ENCODE measurements around the gene RAD51D.
A peak's percentile ranks its signal among the peaks of the same experiment; 100 is the strongest.

Gene RAD51D

DNA sequence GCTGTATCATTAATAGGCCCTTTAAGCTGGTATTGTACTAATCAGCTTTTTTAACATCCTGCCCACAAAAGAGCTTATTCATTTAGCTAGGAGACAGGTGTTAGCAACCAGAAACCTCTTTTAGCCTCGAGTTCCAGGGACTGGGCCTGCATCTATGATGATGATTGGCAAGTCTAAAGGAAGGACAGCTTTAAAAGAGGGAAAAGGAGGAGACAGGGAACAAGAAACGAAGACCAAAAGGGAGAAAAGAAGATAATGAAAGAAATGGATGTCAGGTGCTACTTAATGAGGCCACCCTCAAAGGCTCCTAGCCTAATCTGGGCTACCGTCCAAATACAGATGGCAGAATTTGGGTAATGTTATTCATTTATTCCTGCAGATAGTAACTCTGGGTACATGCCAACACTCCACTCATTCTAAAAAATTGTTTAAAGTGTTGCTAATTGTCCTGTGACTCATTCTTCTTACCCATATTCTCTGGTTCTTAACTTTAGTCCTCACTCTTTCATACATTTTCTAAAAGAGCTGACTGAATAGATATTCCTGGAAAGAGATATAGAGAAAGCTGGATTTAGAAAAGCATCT is 37.5 kb downstream of the RAD51D start (continued):
- no peak for TF ChIP-seq ZNF530 (tag by site-specific recombination; IDR thresholded peaks at IDR 0.05; ENCODE audit: low read depth)
- TF ChIP-seq SP7 (tag by site-specific recombination; IDR thresholded peaks at IDR 0.05): 0 out of 2 replicates have a peak, but pooled peaks have one; percentile 45
- no peak for TF ChIP-seq ZNF211 (tag by site-specific recombination; IDR thresholded peaks at IDR 0.05; ENCODE audit: low read depth)
- no peak for TF ChIP-seq ZNF2 (tag by site-specific recombination; IDR thresholded peaks at IDR 0.05)
- TF ChIP-seq ZNF221 (tag by site-specific recombination; IDR thresholded peaks at IDR 0.05; ENCODE audit: borderline replicate concordance): no peak
- no peak for TF ChIP-seq ZNF561 (tag by site-specific recombination; IDR thresholded peaks at IDR 0.05; ENCODE audit: borderline replicate concordance)
- TF ChIP-seq ZNF324 (tag by site-specific recombination; IDR thresholded peaks at IDR 0.05): no peak
- TF ChIP-seq ZNF239 (tag by site-specific recombination; IDR thresholded peaks at IDR 0.05): no peak
- TF ChIP-seq ZBTB7A (tag by site-specific recombination; IDR thresholded peaks at IDR 0.05; ENCODE audit: low read depth): no peak
- TF ChIP-seq ZNF311 (tag by site-specific recombination; IDR thresholded peaks at IDR 0.05; ENCODE audit: borderline replicate concordance): no peak
- TF ChIP-seq ZNF112 (tag by site-specific recombination; IDR thresholded peaks at IDR 0.05): no peak
- no peak for TF ChIP-seq HOXC10 (CRISPR knock-in tag; IDR thresholded peaks at IDR 0.05)
- TF ChIP-seq ZNF776 (tag by site-specific recombination; IDR thresholded peaks at IDR 0.05; ENCODE audit: borderline replicate concordance): no peak
- TF ChIP-seq, protein P1, sequence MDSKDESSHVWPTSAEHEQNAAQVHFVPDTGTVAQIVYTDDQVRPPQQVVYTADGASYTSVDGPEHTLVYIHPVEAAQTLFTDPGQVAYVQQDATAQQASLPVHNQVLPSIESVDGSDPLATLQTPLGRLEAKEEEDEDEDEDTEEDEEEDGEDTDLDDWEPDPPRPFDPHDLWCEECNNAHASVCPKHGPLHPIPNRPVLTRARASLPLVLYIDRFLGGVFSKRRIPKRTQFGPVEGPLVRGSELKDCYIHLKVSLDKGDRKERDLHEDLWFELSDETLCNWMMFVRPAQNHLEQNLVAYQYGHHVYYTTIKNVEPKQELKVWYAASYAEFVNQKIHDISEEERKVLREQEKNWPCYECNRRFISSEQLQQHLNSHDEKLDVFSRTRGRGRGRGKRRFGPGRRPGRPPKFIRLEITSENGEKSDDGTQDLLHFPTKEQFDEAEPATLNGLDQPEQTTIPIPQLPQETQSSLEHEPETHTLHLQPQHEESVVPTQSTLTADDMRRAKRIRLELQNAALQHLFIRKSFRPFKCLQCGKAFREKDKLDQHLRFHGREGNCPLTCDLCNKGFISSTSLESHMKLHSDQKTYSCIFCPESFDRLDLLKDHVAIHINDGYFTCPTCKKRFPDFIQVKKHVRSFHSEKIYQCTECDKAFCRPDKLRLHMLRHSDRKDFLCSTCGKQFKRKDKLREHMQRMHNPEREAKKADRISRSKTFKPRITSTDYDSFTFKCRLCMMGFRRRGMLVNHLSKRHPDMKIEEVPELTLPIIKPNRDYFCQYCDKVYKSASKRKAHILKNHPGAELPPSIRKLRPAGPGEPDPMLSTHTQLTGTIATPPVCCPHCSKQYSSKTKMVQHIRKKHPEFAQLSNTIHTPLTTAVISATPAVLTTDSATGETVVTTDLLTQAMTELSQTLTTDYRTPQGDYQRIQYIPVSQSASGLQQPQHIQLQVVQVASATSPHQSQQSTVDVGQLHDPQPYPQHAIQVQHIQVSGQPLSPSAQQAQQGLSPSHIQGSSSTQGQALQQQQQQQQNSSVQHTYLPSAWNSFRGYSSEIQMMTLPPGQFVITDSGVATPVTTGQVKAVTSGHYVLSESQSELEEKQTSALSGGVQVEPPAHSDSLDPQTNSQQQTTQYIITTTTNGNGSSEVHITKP (tag by site-specific recombination; IDR thresholded peaks at IDR 0.05): peak; percentile 53; the same call in 1 of the 2 replicates
- TF ChIP-seq ZNF394 (tag by site-specific recombination; IDR thresholded peaks at IDR 0.05; ENCODE audit: borderline replicate concordance): no peak
- TF ChIP-seq ZNF26 (tag by site-specific recombination; IDR thresholded peaks at IDR 0.05): no peak
- TF ChIP-seq ZNF132 (tag by site-specific recombination; IDR thresholded peaks at IDR 0.05; ENCODE audit: borderline replicate concordance): no peak
- TF ChIP-seq ZNF555 (tag by site-specific recombination; conservative IDR thresholded peaks at IDR 0.05): no peak
- TF ChIP-seq ZNF501 (tag by site-specific recombination; IDR thresholded peaks at IDR 0.05): peak; percentile 34; the same call in 1 of the 2 replicates
- no peak for TF ChIP-seq ZBTB21 (tag by site-specific recombination; IDR thresholded peaks at IDR 0.05)
- peak; percentile 56 for TF ChIP-seq ZNF366 (tag by site-specific recombination; conservative IDR thresholded peaks at IDR 0.05)
- no peak for TF ChIP-seq ZNF837 (tag by site-specific recombination; IDR thresholded peaks at IDR 0.05)
- no peak for TF ChIP-seq ZFP41 (tag by site-specific recombination; IDR thresholded peaks at IDR 0.05; ENCODE audit: borderline replicate concordance)
- TF ChIP-seq TCF7L2 (IDR thresholded peaks at IDR 0.05; ENCODE audit: borderline replicate concordance, low read depth, low read length): no peak
- no peak for TF ChIP-seq HOXD13 (CRISPR knock-in tag; IDR thresholded peaks at IDR 0.05; ENCODE audit: borderline replicate concordance)
- 0 out of 2 replicates have a peak, but pooled peaks have one; percentile 26 for TF ChIP-seq ZBTB8A (tag by site-specific recombination; IDR thresholded peaks at IDR 0.05)
- TF ChIP-seq, protein P2, sequence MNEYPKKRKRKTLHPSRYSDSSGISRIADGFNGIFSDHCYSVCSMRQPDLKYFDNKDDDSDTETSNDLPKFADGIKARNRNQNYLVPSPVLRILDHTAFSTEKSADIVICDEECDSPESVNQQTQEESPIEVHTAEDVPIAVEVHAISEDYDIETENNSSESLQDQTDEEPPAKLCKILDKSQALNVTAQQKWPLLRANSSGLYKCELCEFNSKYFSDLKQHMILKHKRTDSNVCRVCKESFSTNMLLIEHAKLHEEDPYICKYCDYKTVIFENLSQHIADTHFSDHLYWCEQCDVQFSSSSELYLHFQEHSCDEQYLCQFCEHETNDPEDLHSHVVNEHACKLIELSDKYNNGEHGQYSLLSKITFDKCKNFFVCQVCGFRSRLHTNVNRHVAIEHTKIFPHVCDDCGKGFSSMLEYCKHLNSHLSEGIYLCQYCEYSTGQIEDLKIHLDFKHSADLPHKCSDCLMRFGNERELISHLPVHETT (tag by site-specific recombination; IDR thresholded peaks at IDR 0.05): no peak
- no peak for TF ChIP-seq ZNF10 (tag by site-specific recombination; IDR thresholded peaks at IDR 0.05)
- TF ChIP-seq ZNF16 (tag by site-specific recombination; IDR thresholded peaks at IDR 0.05; ENCODE audit: low read depth): no peak
- no peak for TF ChIP-seq SALL2 (tag by site-specific recombination; IDR thresholded peaks at IDR 0.05; ENCODE audit: borderline replicate concordance)
- TF ChIP-seq ZNF433 (tag by site-specific recombination; IDR thresholded peaks at IDR 0.05; ENCODE audit: low read depth): no peak
- TF ChIP-seq ZNF274 (IDR thresholded peaks at IDR 0.05; ENCODE audit: low read length): no peak
- TF ChIP-seq ZNF274 (tag by site-specific recombination; IDR thresholded peaks at IDR 0.05; ENCODE audit: borderline replicate concordance): no peak
- TF ChIP-seq ZNF335 (tag by site-specific recombination; conservative IDR thresholded peaks at IDR 0.05): no peak
- no peak for TF ChIP-seq ZNF621 (tag by site-specific recombination; IDR thresholded peaks at IDR 0.05)
- TF ChIP-seq ZNF223 (tag by site-specific recombination; IDR thresholded peaks at IDR 0.05): no peak
